ENCODE measurements around the gene HIPK1.

HIPK1 gene

DNA sequence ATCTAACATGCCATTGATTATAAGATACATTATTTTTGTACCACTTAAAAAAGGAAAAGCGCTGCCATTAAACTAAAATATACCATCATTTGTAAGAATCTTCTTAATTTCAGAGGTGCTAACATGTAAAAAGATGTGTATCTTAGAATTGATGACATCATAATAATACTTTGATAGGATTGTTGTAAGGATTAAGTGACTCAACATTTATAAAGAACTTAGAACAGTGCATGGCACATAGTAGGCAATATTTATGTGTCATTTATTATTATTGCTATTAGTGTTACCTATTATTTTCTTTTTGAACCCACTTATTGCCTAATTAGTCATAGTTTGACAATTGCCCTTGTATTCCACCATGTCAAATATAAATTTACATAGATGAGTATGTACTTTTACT, 21.8 kb downstream of the HIPK1 start:
- POLR2A ChIA-PET, result no interaction called here
- no peak for DNase-seq (ENCODE audit: extremely low spot score)
- CTCF ChIA-PET, result interaction anchor here (1.4 to 1.9 kb wide), 3 partner anchors 9 to 116 kb away, joined by 3 to 6 read pairs (median 3); no protein-coding TSS in a partner anchor
- TF ChIP-seq, protein P1, sequence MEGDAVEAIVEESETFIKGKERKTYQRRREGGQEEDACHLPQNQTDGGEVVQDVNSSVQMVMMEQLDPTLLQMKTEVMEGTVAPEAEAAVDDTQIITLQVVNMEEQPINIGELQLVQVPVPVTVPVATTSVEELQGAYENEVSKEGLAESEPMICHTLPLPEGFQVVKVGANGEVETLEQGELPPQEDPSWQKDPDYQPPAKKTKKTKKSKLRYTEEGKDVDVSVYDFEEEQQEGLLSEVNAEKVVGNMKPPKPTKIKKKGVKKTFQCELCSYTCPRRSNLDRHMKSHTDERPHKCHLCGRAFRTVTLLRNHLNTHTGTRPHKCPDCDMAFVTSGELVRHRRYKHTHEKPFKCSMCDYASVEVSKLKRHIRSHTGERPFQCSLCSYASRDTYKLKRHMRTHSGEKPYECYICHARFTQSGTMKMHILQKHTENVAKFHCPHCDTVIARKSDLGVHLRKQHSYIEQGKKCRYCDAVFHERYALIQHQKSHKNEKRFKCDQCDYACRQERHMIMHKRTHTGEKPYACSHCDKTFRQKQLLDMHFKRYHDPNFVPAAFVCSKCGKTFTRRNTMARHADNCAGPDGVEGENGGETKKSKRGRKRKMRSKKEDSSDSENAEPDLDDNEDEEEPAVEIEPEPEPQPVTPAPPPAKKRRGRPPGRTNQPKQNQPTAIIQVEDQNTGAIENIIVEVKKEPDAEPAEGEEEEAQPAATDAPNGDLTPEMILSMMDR (IDR thresholded peaks at IDR 0.05; ENCODE audit: control extremely low read depth, extremely low read depth, low read depth, missing control alignments), result no peak

DNA sequence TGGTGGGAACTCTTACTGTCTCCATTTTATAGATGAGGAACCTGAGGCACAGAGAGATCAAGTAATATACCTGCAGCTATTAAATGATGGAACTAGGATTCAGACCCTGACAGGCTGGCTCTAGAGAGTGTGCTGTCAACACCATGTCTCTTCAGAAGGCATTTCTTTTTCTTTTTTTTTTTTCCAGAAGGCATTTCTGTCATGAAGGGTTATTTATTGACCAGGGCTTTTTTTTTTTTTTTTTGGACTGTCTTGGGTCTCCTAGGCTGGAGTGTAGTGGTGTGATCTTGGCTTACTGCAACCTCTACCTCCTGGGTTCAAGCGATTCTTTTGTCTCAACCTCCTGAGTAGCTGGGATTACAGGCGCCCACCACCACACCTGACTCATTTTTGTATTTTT, 22.6 kb downstream of the HIPK1 start:
- DNase-seq (ENCODE audit: extremely low spot score), result no peak
- CTCF ChIA-PET, result interaction anchor here (0.7 to 3.6 kb wide), 5 partner anchors 11 to 116 kb away, joined by 3 to 14 read pairs (median 6); partner anchors contain the start of gene HIPK1
- TF ChIP-seq, protein P1 (IDR thresholded peaks at IDR 0.05; ENCODE audit: control extremely low read depth, extremely low read depth, low read depth, missing control alignments), result no peak
- POLR2A ChIA-PET, result no interaction called here

DNA sequence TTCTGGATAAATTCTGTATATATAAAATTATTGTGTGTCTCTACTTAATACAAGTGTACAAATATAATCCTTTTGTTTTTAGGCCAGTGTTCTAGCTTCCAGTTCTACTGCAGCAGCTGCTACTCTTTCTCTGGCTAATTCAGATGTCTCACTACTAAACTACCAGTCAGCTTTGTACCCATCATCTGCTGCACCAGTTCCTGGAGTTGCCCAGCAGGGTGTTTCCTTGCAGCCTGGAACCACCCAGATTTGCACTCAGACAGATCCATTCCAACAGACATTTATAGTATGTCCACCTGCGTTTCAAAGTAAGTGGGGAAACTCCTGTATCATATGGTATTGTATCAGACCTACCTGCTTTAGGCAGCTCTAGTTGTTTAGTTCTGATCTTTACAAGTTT, 28.9 kb downstream of the HIPK1 start:
- DNase-seq (ENCODE audit: extremely low spot score), result no peak
- ChIA-PET POLR2A (no interaction called here), CTCF (interaction anchor here (1.1 to 1.4 kb wide), 2 partner anchors 21 to 325 kb away, joined by 3 to 4 read pairs; no protein-coding TSS in a partner anchor)
- TF ChIP-seq, protein P1 (IDR thresholded peaks at IDR 0.05; ENCODE audit: control extremely low read depth, extremely low read depth, low read depth, missing control alignments), result no peak

DNA sequence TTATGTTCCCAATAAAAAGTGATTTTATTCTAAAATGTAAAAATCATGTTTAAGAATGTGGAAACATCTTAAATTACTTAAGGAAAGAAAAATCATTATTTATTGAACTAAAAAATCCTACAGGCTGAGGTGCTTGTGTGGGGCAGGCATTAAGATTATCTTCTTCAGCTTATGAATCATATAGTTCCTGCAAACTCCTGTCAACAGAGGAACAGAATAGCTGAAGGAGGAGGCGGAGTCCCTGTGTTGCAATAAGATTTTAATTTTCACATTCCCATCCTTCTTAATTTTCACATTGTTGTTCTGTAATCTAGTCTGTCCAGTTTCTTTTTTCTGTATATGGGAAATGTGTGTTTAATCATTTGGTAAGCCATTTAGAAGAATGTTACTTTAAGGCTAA, 29.6 kb downstream of the HIPK1 start:
- ChIA-PET POLR2A (no interaction called here), CTCF (interaction anchor here (1.1 to 1.6 kb wide), 3 partner anchors 13 to 123 kb away, joined by 3 to 4 read pairs (median 4); no protein-coding TSS in a partner anchor)
- DNase-seq (ENCODE audit: extremely low spot score), result no peak
- TF ChIP-seq, protein P1 (IDR thresholded peaks at IDR 0.05; ENCODE audit: control extremely low read depth, extremely low read depth, low read depth, missing control alignments), result no peak

DNA sequence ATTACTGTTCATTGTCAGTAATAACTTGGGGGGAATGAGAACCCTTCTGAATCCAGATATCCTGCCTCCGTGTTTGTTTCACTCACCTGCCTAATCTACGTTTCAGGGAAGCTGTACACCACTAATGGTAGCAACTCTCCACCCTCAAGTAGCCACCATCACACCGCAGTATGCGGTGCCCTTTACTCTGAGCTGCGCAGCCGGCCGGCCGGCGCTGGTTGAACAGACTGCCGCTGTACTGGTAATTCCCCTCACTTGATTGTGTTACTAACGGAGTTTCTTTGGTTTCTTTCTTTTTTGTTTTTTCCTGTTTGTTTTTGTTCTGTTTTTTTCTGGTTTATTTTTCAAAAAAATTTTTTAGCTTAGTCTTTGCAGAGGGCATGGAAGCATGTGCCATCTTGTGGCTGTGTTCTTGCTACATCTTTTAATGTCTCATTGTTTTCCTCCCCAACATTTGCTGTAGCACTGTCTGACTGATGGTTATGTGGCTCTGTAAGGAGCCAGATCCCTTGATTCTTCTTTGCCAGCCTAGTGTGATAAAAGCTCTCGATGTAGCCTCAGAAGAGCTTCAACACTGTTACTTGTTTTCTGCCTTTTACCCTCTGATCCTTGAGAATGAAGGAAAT, 34.3 kb downstream of the HIPK1 start:
- ChIA-PET CTCF (interaction anchor here (1.2 to 2.8 kb wide), 9 partner anchors 10 to 319 kb away, joined by 3 to 14 read pairs (median 6); partner anchors contain the start of gene OLFML3), POLR2A (interaction anchor here (0.5 kb wide), 1 partner anchor 963 kb away, joined by 3 read pairs; no protein-coding TSS in a partner anchor)
- TF ChIP-seq, protein P1 (IDR thresholded peaks at IDR 0.05; ENCODE audit: control extremely low read depth, extremely low read depth, low read depth, missing control alignments), result no peak
- DNase-seq (ENCODE audit: extremely low spot score), result no peak

DNA sequence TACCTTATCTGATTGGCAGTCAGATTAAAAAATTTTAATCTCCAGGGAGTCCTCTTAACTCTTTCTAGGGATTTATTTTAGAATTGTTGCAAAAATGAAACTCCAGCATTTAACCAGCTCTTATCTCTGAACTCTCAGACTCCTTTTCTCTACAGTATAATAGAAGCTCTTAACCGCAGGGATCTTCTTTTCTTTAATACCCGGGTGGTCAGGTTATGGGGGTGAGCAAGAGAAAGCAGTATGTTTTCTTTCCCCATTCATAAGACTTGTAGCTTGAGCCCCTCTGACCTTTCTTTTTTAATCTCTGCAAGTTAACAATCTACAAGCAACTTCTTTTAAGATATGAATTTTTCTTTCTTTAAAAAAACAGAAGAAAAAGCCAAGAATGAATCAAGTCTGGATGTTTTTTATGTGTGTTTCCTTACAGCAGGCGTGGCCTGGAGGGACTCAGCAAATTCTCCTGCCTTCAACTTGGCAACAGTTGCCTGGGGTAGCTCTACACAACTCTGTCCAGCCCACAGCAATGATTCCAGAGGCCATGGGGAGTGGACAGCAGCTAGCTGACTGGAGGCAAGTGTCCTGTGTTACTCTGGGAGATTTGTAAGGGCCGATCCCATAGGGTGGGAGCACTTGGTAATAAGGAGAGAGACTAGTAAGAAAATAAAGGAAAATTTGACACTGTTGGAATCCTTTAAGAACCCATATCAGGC, 36.7 kb downstream of the HIPK1 start:
- no peak for DNase-seq (ENCODE audit: extremely low spot score)
- TF ChIP-seq, protein P1 (IDR thresholded peaks at IDR 0.05; ENCODE audit: control extremely low read depth, extremely low read depth, low read depth, missing control alignments), result no peak
- POLR2A ChIA-PET, result no interaction called here
- CTCF ChIA-PET, result no interaction called here

Data from GM10248 (cell line).